HepG2 (cell line): ENCODE data around the gene LATS1. TPM values are rescaled to one million over a fixed set of nuclear protein-coding genes. Genes with fewer than 3 reads are reported as not detected.

Experiments
- ATRX ChIP-seq: sonication (generic); formaldehyde crosslinking; IDR thresholded peaks from 2 replicates; pipeline ENCODE4 v1.4.0; 2020; ENCODE audit warnings: missing genetic modification reagents, borderline replicate concordance
- CENPX ChIP-seq: sonication (generic); formaldehyde crosslinking; IDR thresholded peaks from 2 replicates; pipeline ENCODE4 v1.9.0; 2021; ENCODE audit warnings: mild to moderate bottlenecking, missing genetic modification reagents, moderate library complexity
- HDAC2 ChIP-seq: sonication (generic); formaldehyde crosslinking; IDR thresholded peaks from 2 replicates; pipeline ENCODE4 v1.4.0; 2020; ENCODE audit warnings: missing genetic modification reagents
- HNF4A ChIP-seq: sonication (generic); formaldehyde crosslinking; IDR thresholded peaks from 2 replicates; pipeline ENCODE4 v1.4.0; 2020; ENCODE audit warnings: missing genetic modification reagents
- MTA1 ChIP-seq: sonication (generic); formaldehyde crosslinking; IDR thresholded peaks from 2 replicates; pipeline ENCODE4 v1.4.0; 2020; ENCODE audit warnings: missing genetic modification reagents, mild to moderate bottlenecking, borderline replicate concordance
- NFIB ChIP-seq: sonication (generic); formaldehyde crosslinking; IDR thresholded peaks from 2 replicates; pipeline ENCODE4 v1.9.0; 2021; ENCODE audit warnings: missing genetic modification reagents, mild to moderate bottlenecking, borderline replicate concordance
- NFKB2 ChIP-seq: sonication (generic); formaldehyde crosslinking; IDR thresholded peaks from 2 replicates; pipeline ENCODE4 v1.4.0; 2020; ENCODE audit warnings: missing genetic modification reagents, borderline replicate concordance
- NFYC ChIP-seq: IDR thresholded peaks from 2 replicates; pipeline ENCODE4 v1.6.1; 2016; ENCODE audit warnings: missing genetic modification reagents, missing compliant biosample characterization
- PHF21A ChIP-seq: sonication (generic); formaldehyde crosslinking; IDR thresholded peaks from 2 replicates; pipeline ENCODE4 v1.5.0; 2020; ENCODE audit warnings: mild to moderate bottlenecking, missing genetic modification reagents
- RAD21 ChIP-seq: fragments of 450-650 bp; formaldehyde crosslinking; IDR thresholded peaks from 2 replicates; pipeline ENCODE4 v1.5.0; 2020; ENCODE audit warnings: mild to moderate bottlenecking
- RBFOX2 ChIP-seq: fragments of 200-400 bp; formaldehyde crosslinking; IDR thresholded peaks from 2 replicates; pipeline ENCODE4 v1.6.1; 2017; ENCODE audit warnings: low read depth, mild to moderate bottlenecking, low read length
- SAP130 ChIP-seq: IDR thresholded peaks from 2 replicates; pipeline ENCODE4 v1.6.1; 2016; ENCODE audit warnings: low read depth
- SYNCRIP ChIP-seq: fragments of 200-400 bp; formaldehyde crosslinking; IDR thresholded peaks from 2 replicates; pipeline ENCODE4 v1.6.1; 2018; ENCODE audit warnings: mild to moderate bottlenecking, low read depth, low read length; ENCODE audit not compliant: insufficient read depth
- TBL1XR1 ChIP-seq: fragments of 150-350 bp; IDR thresholded peaks from 2 replicates; pipeline ENCODE4 v1.6.1; 2014; ENCODE audit warnings: borderline replicate concordance, low read length; ENCODE audit not compliant: partially characterized antibody
- ZNF136 ChIP-seq: sonication (generic); formaldehyde crosslinking; IDR thresholded peaks from 2 replicates; pipeline ENCODE4 v1.8.1; 2022; ENCODE audit warnings: low read depth, mild to moderate bottlenecking, moderate library complexity, missing genetic modification reagents
- ZNF3 ChIP-seq: IDR thresholded peaks from 2 replicates; pipeline ENCODE4 v1.7.0; 2017; ENCODE audit warnings: inconsistent platforms
- ZNF879 ChIP-seq: sonication (generic); formaldehyde crosslinking; IDR thresholded peaks from 2 replicates; pipeline ENCODE4 v1.8.1; 2023; ENCODE audit warnings: missing genetic modification reagents
- ZNF891 ChIP-seq: sonication (generic); formaldehyde crosslinking; IDR thresholded peaks from 2 replicates; pipeline ENCODE4 v1.5.0; 2020; ENCODE audit warnings: mild to moderate bottlenecking, missing genetic modification reagents
- polyA plus RNA-seq, 8 experiments: library from polyadenylated mRNA; depleted of rRNA in 3 of 8; stranded (reverse) in 7 of 8; unstranded in 1 of 8; fragments of >200 nt; fragmentation: Illumina TruSeq in 4 of 8; extraction: Trizol in 4 of 8; gene quantifications; 2 replicates each; pipeline versions ENCODE4 v1.2.1 to v1.2.3, GENCODE V29; 2011 to 2016; ENCODE audit warnings: low read depth in 4 of 8, missing spikeins in 1 of 8, mixed read lengths in 1 of 8; ENCODE audit not compliant: insufficient read depth in 1 of 8
- total RNA-seq, 5 experiments: library from RNA; depleted of rRNA; stranded (reverse); fragments of >200 nt; fragmentation: Illumina TruSeq; extraction: Trizol; gene quantifications; 2 replicates each; pipeline ENCODE4 v1.2.3, GENCODE V29; 2016; ENCODE audit warnings: low read depth in 1 of 5
- TF ChIP-seq, protein P1 (sequence below): sonication (generic); formaldehyde crosslinking; IDR thresholded peaks from 2 replicates; pipeline ENCODE4 v1.8.0; 2022; ENCODE audit warnings: missing genetic modification reagents, mild to moderate bottlenecking, inconsistent platforms, borderline replicate concordance
- TF ChIP-seq, protein P2 (sequence below): sonication (generic); formaldehyde crosslinking; IDR thresholded peaks from 2 replicates; pipeline ENCODE4 v1.4.0; 2020; ENCODE audit warnings: missing genetic modification reagents
- TF ChIP-seq, protein P3 (sequence below): sonication (generic); formaldehyde crosslinking; IDR thresholded peaks from 2 replicates; pipeline ENCODE4 v1.5.1; 2020; ENCODE audit warnings: missing genetic modification reagents, mild to moderate bottlenecking, borderline replicate concordance
- TF ChIP-seq, protein P4 (sequence below): sonication (generic); formaldehyde crosslinking; IDR thresholded peaks from 2 replicates; pipeline ENCODE4 v1.4.0; 2020; ENCODE audit warnings: missing genetic modification reagents

The LATS1 gene
- total and polyA plus RNA-seq, 2 of the 13 experiments (the other 11 are each of a cell fraction or from before 2014, with no cell fraction given) = 9.9 to 12.6 TPM

DNA sequence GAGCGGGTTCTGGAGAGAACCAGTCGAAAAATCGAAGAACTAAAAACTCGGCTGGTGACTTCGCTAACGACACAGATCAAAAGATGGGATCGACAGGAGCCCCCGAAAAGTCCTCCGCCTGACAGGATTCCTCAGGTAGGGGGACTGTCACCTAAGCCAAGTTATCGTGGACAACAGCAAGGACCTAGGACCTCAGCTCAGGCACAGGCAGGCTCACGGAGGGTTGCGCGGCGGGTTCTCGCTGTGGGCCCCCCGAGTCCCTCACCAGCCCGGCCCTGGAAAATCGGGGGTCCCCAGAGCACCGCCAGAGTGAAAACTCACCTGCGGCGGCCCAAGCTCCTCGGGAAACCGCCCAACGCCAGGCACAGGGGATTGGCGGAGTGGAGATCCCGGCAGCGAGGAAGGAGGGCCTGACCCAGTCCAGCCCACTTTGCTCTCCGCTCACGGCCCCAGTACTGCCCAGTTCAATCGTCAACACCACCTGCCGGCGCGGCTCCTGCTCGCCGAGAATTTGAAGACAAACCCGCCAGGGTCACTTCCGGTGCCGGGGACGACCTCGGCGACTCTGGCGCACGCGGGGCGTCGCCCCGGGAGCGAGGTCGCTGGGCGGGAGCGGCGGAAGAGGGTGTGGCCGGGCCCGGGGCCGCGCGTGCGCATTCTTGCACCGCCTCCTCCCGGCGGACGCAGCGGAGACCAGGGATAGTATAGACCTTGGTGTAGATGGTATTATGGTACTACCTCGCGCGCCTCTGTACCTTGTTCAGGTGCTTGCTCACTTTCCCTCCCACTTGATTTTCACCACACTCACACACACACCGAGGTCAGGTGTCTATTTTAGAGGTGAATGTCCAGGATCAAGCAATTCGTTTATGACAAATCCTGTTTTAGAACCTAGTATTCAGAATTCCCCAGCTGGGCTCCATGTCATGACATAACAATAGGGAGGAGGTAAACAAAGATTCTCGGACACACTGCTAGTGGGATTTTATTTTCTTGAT lies 69.5 kb downstream of the LATS1 start, which contains the start of gene KATNA1 (continued):
- peak; percentile 97 for TF ChIP-seq NFIB (CRISPR knock-in tag)
- peak; percentile 96 for TF ChIP-seq PHF21A
- TF ChIP-seq, protein P1, sequence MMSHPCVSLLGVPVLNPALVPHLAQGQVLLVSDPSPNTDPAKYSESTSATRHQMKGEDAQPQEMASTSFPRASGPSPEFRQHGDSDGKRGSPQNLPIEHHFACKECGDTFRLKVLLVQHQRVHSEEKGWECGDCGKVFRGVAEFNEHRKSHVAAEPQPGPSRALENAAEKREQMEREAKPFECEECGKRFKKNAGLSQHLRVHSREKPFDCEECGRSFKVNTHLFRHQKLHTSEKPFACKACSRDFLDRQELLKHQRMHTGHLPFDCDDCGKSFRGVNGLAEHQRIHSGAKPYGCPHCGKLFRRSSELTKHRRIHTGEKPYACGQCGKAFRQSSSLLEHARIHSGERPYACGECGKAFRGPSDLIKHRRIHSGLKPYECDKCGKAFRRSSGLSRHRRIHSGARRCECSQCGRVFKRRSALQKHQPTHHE = peak; percentile 99
- peak; percentile 100 for TF ChIP-seq NFKB2 (CRISPR knock-in tag)
- TF ChIP-seq, protein P2, sequence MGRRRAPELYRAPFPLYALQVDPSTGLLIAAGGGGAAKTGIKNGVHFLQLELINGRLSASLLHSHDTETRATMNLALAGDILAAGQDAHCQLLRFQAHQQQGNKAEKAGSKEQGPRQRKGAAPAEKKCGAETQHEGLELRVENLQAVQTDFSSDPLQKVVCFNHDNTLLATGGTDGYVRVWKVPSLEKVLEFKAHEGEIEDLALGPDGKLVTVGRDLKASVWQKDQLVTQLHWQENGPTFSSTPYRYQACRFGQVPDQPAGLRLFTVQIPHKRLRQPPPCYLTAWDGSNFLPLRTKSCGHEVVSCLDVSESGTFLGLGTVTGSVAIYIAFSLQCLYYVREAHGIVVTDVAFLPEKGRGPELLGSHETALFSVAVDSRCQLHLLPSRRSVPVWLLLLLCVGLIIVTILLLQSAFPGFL (CRISPR knock-in tag) = 0 out of 2 replicates have a peak, but pooled peaks have one; percentile 58
- TF ChIP-seq, protein P3, sequence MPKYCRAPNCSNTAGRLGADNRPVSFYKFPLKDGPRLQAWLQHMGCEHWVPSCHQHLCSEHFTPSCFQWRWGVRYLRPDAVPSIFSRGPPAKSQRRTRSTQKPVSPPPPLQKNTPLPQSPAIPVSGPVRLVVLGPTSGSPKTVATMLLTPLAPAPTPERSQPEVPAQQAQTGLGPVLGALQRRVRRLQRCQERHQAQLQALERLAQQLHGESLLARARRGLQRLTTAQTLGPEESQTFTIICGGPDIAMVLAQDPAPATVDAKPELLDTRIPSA (CRISPR knock-in tag) = peak; percentile 90; the same call in 1 of the 2 replicates
- TF ChIP-seq, protein P4, sequence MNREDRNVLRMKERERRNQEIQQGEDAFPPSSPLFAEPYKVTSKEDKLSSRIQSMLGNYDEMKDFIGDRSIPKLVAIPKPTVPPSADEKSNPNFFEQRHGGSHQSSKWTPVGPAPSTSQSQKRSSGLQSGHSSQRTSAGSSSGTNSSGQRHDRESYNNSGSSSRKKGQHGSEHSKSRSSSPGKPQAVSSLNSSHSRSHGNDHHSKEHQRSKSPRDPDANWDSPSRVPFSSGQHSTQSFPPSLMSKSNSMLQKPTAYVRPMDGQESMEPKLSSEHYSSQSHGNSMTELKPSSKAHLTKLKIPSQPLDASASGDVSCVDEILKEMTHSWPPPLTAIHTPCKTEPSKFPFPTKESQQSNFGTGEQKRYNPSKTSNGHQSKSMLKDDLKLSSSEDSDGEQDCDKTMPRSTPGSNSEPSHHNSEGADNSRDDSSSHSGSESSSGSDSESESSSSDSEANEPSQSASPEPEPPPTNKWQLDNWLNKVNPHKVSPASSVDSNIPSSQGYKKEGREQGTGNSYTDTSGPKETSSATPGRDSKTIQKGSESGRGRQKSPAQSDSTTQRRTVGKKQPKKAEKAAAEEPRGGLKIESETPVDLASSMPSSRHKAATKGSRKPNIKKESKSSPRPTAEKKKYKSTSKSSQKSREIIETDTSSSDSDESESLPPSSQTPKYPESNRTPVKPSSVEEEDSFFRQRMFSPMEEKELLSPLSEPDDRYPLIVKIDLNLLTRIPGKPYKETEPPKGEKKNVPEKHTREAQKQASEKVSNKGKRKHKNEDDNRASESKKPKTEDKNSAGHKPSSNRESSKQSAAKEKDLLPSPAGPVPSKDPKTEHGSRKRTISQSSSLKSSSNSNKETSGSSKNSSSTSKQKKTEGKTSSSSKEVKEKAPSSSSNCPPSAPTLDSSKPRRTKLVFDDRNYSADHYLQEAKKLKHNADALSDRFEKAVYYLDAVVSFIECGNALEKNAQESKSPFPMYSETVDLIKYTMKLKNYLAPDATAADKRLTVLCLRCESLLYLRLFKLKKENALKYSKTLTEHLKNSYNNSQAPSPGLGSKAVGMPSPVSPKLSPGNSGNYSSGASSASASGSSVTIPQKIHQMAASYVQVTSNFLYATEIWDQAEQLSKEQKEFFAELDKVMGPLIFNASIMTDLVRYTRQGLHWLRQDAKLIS (CRISPR knock-in tag) = 0 out of 2 replicates have a peak, but pooled peaks have one; percentile 76
- peak; percentile 71 for TF ChIP-seq RAD21 (CRISPR knock-in tag)
- peak; percentile 52 for TF ChIP-seq HNF4A (CRISPR knock-in tag)
- TF ChIP-seq ZNF891 (CRISPR knock-in tag) = peak; percentile 99
- TF ChIP-seq NFYC (CRISPR knock-in tag) = peak; percentile 67
- peak; percentile 23; the same call in 1 of the 2 replicates for TF ChIP-seq ZNF3 (CRISPR knock-in tag)
- peak; percentile 95 for TF ChIP-seq HDAC2
- no peak for TF ChIP-seq SYNCRIP
- TF ChIP-seq MTA1 = peak; percentile 90; the same call in 1 of the 2 replicates
- peak; percentile 97 for TF ChIP-seq ZNF136 (CRISPR knock-in tag)
- TF ChIP-seq TBL1XR1 = no peak
- peak; percentile 98 for TF ChIP-seq ZNF879
- peak; percentile 95 for TF ChIP-seq RBFOX2
- TF ChIP-seq SAP130 = peak; percentile 99
- TF ChIP-seq CENPX (CRISPR knock-in tag) = no peak
- TF ChIP-seq ATRX = no peak
